Activated naive CD4-positive, alpha-beta T cell treated with anti-CD3 and anti-CD28 coated beads, Interleukin-2, amount 10 ng/mL, durations not matched to agents 7 days and 5 days (primary cell): ENCODE measurements around the gene PLCH2.

Experiments used
- CTCF ChIA-PET: fragments of 350-600 bp; sonication (Branson Sonifier 250); formaldehyde crosslinking; loops from one replicate; lab custom pipeline; 2021; ENCODE audit warnings: antibody characterized with exemption; lab: Charles Lee
- DNase-seq: peaks from one replicate; pipeline ENCODE4 v3.0.0-alpha.2; 2020
- H3K27ac Mint-ChIP-seq: one replicate; pipeline ENCODE4 v1.8.0; 2021; ENCODE audit warnings: mild to moderate bottlenecking, moderate library complexity, mixed read lengths
- H3K27me3 Mint-ChIP-seq: one replicate; pipeline ENCODE4 v1.8.0; 2021; ENCODE audit warnings: mild to moderate bottlenecking, mixed read lengths
- H3K36me3 Mint-ChIP-seq: one replicate; pipeline ENCODE4 v1.8.0; 2021; ENCODE audit warnings: mixed read lengths
- H3K4me1 Mint-ChIP-seq: one replicate; pipeline ENCODE4 v1.8.0; 2021; ENCODE audit warnings: mixed read lengths
- H3K4me3 Mint-ChIP-seq: one replicate; pipeline ENCODE4 v1.8.0; 2021; ENCODE audit warnings: mild to moderate bottlenecking, moderate library complexity, mixed read lengths
- H3K9me3 Mint-ChIP-seq: one replicate; pipeline ENCODE4 v1.8.0; 2021; ENCODE audit warnings: mixed read lengths

The PLCH2 gene

GRCh38 chr1:2540816-2541492 is 64.9 kb downstream of the PLCH2 start:
- peaks cover 6% of the 10 kb centered on the region for H3K4me1 Mint-ChIP-seq
- H3K36me3 Mint-ChIP-seq = no peaks in the 10 kb centered on the region
- no peaks in the 10 kb centered on the region for H3K9me3 Mint-ChIP-seq
- peaks cover 88% of the 10 kb centered on the region for H3K27me3 Mint-ChIP-seq
- CTCF ChIA-PET = no interaction called here
- H3K4me3 Mint-ChIP-seq = no peak overlapping the region
- no peak for DNase-seq
- H3K27ac Mint-ChIP-seq = no peak overlapping the region

GRCh38 chr1:2541619-2542245 is 65.6 kb downstream of the PLCH2 start:
- no peak for DNase-seq
- H3K4me1 Mint-ChIP-seq = peaks cover 6% of the 10 kb centered on the region
- peaks cover 80% of the 10 kb centered on the region for H3K27me3 Mint-ChIP-seq
- H3K36me3 Mint-ChIP-seq = no peaks in the 10 kb centered on the region
- CTCF ChIA-PET = no interaction called here
- H3K9me3 Mint-ChIP-seq = no peaks in the 10 kb centered on the region
- H3K4me3 Mint-ChIP-seq = no peak overlapping the region
- H3K27ac Mint-ChIP-seq = no peak overlapping the region

- Mint-ChIP-seq H3K4me1 (peaks cover 8% of the 10 kb centered on the region), H3K9me3 (no peaks in the 10 kb centered on the region), H3K36me3 (no peaks in the 10 kb centered on the region), H3K27me3 (peaks cover 74% of the 10 kb centered on the region), H3K27ac (no peak overlapping the region), H3K4me3 (no peak overlapping the region)
- CTCF ChIA-PET = no interaction called here
- DNase-seq = no peak
Observed at GRCh38 chr1:2542246-2542915, 66.3 kb downstream of the PLCH2 start.

GRCh38 chr1:2543543-2544092 is 67.5 kb downstream of the PLCH2 start:
- H3K9me3 Mint-ChIP-seq = no peaks in the 10 kb centered on the region
- H3K4me1 Mint-ChIP-seq = peaks cover 14% of the 10 kb centered on the region
- no peak overlapping the region for H3K4me3 Mint-ChIP-seq
- no peaks in the 10 kb centered on the region for H3K36me3 Mint-ChIP-seq
- peak; percentile 53 for DNase-seq
- CTCF ChIA-PET = no interaction called here
- H3K27me3 Mint-ChIP-seq = peaks cover 61% of the 10 kb centered on the region
- no peak overlapping the region for H3K27ac Mint-ChIP-seq

GRCh38 chr1:2544093-2544874 is 68.2 kb downstream of the PLCH2 start:
- Mint-ChIP-seq H3K9me3 (no peaks in the 10 kb centered on the region), H3K4me3 (no peak overlapping the region), H3K27me3 (peaks cover 54% of the 10 kb centered on the region), H3K4me1 (peaks cover 21% of the 10 kb centered on the region), H3K27ac (no peak overlapping the region), H3K36me3 (no peaks in the 10 kb centered on the region)
- no peak for DNase-seq
- CTCF ChIA-PET = no interaction called here

- H3K4me3 Mint-ChIP-seq = peak overlapping the region; percentile 15
- no peaks in the 10 kb centered on the region for H3K36me3 Mint-ChIP-seq
Observed at GRCh38 chr1:2544875-2545640, 69.0 kb downstream of the PLCH2 start.

GRCh38 chr1:2545754-2546514 is 69.8 kb downstream of the PLCH2 start:
- peaks cover 41% of the 10 kb centered on the region for H3K27me3 Mint-ChIP-seq
- peaks cover 30% of the 10 kb centered on the region for H3K4me1 Mint-ChIP-seq
- no peaks in the 10 kb centered on the region for H3K9me3 Mint-ChIP-seq
- peak overlapping the region; percentile 95 for H3K4me3 Mint-ChIP-seq
- peak; percentile 93 for DNase-seq
- H3K36me3 Mint-ChIP-seq = no peaks in the 10 kb centered on the region
- peak overlapping the region; percentile 97 for H3K27ac Mint-ChIP-seq
- CTCF ChIA-PET = interaction anchor here (0.6 to 1.7 kb wide), 5 partner anchors 10 to 1243 kb away, joined by 3 to 11 read pairs (median 4); partner anchors contain the start of genes FAAP20 and TNFRSF14

More at GRCh38 chr1:2544875-2545640, 69.0 kb downstream of the PLCH2 start:
- Mint-ChIP-seq H3K27me3 (peaks cover 50% of the 10 kb centered on the region), H3K4me1 (peaks cover 26% of the 10 kb centered on the region), H3K9me3 (no peaks in the 10 kb centered on the region), H3K27ac (peak overlapping the region; percentile 80)
- CTCF ChIA-PET = interaction anchor here (0.6 to 1.6 kb wide), 3 partner anchors 11 to 1244 kb away, joined by 3 to 4 read pairs (median 3); partner anchors contain the start of gene TNFRSF14
- no peak for DNase-seq

- no peaks in the 10 kb centered on the region for H3K36me3 Mint-ChIP-seq
- DNase-seq = peak; percentile 95
- peak overlapping the region; percentile 97 for H3K27ac Mint-ChIP-seq
- H3K9me3 Mint-ChIP-seq = no peaks in the 10 kb centered on the region
- H3K27me3 Mint-ChIP-seq = peaks cover 34% of the 10 kb centered on the region
- H3K4me3 Mint-ChIP-seq = peak overlapping the region; percentile 95
- CTCF ChIA-PET = interaction anchor here (0.7 to 3.1 kb wide), 12 partner anchors 9 to 352 kb away, joined by 3 to 16 read pairs (median 6); partner anchors contain the start of genes FAAP20 and TNFRSF14
- H3K4me1 Mint-ChIP-seq = peaks cover 33% of the 10 kb centered on the region
Observed at GRCh38 chr1:2546515-2547209, 70.6 kb downstream of the PLCH2 start.

GRCh38 chr1:2547210-2548067 is 71.3 kb downstream of the PLCH2 start:
- DNase-seq = no peak
- CTCF ChIA-PET = interaction anchor here (0.7 to 3.1 kb wide), 12 partner anchors 9 to 353 kb away, joined by 3 to 16 read pairs (median 6); partner anchors contain the start of genes FAAP20 and TNFRSF14
- H3K9me3 Mint-ChIP-seq = no peaks in the 10 kb centered on the region
- H3K36me3 Mint-ChIP-seq = no peaks in the 10 kb centered on the region
- H3K4me1 Mint-ChIP-seq = peaks cover 30% of the 10 kb centered on the region
- peak overlapping the region; percentile 95 for H3K4me3 Mint-ChIP-seq
- peak overlapping the region; percentile 97 for H3K27ac Mint-ChIP-seq
- peaks cover 26% of the 10 kb centered on the region for H3K27me3 Mint-ChIP-seq

- H3K4me1 Mint-ChIP-seq = peaks cover 30% of the 10 kb centered on the region
- peaks cover 19% of the 10 kb centered on the region for H3K27me3 Mint-ChIP-seq
- DNase-seq = peak; percentile 90
- peak overlapping the region; percentile 97 for H3K27ac Mint-ChIP-seq
- H3K9me3 Mint-ChIP-seq = no peaks in the 10 kb centered on the region
- CTCF ChIA-PET = interaction anchor here (0.7 to 3.1 kb wide), 14 partner anchors 14 to 353 kb away, joined by 3 to 16 read pairs (median 4); partner anchors contain the start of genes FAAP20, PANK4 and TTC34
- H3K36me3 Mint-ChIP-seq = no peaks in the 10 kb centered on the region
- peak overlapping the region; percentile 95 for H3K4me3 Mint-ChIP-seq
Observed at GRCh38 chr1:2548068-2548589, 72.0 kb downstream of the PLCH2 start.
